DMS114 treated with DMSO at 0.1 percent for 48 hours (cell line): ENCODE measurements around the gene TMEM258.

Experiments
- DNase-seq: peaks from one replicate; lab custom pipeline; 2025; ENCODE audit not compliant: unreplicated experiment; lab: John Stamatoyannopoulos, UW

The TMEM258 gene

GRCh38 chr11:61777234-61778090 lies 14.9 kb downstream of the TMEM258 start:
- no peak for DNase-seq

DNA sequence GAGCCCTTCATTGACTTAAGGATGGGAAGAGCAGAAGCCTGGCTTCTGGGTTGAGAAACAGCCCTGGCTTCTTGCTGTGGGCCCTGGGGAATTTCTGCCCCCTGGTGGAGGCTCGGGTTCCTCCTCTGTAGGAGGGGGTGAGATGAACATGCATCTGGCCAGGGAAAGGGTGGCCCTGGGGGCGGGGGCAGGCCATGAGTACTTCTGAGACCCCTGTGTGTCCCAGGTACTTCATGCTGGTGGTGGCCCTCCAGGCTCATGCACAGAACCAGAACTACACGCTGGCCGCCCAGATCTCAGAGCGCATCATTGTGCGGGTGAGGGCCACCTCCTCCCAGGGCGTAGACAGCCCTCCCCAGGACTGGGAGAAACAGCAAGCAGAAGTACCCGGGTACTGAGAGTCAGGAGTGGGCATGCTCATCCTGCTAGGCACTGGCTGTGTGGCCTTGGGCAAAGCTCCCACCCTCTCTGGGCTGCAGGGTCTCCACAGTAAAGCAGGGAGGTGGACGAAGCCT lies 15.8 kb downstream of the TMEM258 start:
- peak; percentile 35 for DNase-seq

- no peak for DNase-seq
Measured at GRCh38 chr11:61775606-61776554, 16.5 kb downstream of the TMEM258 start.

GRCh38 chr11:61775106-61775505 lies 17.3 kb downstream of the TMEM258 start:
- no peak for DNase-seq

DNA sequence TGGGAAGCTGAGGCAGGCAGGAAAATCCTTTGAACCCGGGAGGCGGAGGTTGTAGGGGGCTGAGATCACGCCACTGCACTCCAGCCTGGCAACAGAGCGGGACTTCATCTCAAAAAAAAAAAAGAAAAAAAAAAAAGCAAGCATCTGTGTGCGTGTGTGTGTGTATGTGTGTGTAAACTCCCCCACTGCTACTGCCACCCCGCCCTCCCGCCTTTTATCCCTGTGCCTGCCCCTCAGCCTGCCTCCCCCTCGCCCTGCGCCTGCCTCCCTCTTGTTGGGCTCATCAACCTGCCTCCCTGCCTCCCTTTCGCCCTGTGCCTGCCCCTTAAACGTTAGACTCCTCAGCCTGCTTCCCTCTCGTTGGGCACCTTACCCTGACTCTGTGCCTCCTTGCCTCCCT lies 18.0 kb downstream of the TMEM258 start:
- no peak for DNase-seq

DNA sequence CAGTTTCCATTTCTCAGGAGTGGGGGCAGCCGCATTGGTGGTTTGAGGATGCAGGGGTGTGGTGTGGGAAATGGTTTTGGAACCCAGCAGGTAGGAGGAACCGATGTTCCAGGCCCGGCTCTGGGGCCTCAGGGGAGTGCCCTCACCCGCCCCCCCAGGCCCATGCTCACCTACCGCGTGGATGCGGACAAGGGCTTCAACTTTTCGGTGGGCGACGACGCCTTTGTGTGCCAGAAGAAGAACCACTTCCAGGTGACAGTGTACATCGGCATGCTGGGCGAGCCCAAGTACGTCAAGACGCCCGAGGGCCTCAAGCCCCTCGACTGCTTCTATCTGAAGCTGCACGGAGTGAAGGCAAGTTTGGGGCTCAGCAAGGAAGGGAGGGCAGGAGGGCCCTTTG lies 18.6 kb downstream of the TMEM258 start:
- no peak for DNase-seq

DNA sequence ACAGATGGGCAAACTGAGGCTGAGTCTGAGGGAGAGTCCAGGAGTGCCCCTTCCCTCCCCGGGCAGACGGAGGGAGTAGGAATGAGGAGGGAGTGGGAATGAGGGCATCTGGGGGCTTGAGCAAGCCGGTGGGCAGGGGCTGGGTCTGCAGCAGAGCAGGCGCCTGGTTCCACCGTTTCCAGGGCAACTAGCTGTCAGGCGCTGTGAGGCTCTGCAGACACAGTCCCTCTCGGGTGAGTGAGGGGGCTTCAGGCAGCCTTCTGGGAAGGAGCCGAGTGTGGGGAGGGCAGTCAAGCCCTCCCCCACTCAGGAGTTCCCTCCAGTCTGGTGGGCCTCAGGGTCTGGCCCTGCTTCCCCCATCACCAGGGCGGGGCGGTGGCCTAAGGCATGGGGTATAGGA lies 19.0 kb downstream of the TMEM258 start:
- DNase-seq = no peak

DNA sequence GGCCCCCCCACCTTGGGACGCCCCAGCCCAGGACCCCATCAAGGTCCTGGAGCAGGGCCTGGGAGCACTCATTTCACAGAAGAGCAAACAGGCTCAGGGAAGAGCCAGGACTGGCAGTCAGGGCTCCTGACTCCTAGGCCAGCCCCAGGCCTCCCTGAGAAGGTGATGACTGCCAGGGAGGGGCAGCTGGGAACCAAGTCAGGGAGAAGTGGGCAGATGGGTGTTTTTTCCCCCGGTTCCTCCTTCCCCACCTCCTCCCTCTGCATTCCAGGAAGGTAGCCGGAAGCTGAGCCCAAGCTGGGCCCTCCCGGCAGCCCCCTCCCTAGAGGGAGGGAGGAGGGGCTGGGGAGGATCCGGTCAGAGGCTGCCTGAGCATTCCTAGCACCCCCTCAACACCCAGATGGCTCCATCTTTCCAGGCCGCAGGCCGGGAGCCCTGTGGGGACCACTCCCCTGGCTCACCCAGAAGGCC lies 20.4 kb downstream of the TMEM258 start:
- no peak for DNase-seq

GRCh38 chr11:61771195-61771894 lies 21.1 kb downstream of the TMEM258 start:
- no peak for DNase-seq

DNA sequence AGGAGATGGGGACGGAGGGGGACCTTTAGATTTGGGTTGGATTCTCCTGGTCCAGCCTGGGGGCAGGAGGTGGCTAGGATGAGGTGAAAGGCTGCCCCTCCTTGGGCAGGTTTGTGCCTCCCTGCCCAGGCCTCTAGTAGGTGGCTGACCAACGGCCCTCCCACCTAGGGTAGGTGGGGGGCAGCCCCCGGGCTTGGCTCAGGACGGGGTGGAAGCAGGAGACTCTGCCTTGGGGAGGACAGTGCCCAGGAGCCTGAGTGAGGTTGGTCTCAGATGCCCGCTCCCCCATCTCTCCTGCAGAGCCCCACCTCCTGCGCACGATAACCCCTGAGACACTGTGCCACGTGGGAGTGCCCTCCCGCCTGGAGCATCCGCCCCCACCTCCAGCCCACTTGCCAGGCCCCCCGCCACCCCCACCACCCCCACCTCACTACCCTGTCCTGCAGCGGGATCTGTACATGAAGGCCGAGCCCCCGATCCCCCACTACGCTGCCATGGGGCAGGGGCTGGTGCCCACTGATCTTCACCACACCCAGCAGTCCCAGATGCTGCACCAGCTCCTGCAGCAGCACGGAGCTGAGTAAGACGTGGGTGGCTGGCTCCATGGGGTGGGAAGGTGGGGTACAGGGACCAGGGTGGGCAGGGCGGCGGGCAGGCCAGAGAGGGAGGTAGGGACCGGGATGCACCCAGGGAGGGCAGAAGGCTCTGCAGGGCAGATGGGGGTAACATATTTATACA lies 22.3 kb downstream of the TMEM258 start:
- no peak for DNase-seq

- no peak for DNase-seq
Measured at GRCh38 chr11:61769169-61769920, 23.1 kb downstream of the TMEM258 start.

DNA sequence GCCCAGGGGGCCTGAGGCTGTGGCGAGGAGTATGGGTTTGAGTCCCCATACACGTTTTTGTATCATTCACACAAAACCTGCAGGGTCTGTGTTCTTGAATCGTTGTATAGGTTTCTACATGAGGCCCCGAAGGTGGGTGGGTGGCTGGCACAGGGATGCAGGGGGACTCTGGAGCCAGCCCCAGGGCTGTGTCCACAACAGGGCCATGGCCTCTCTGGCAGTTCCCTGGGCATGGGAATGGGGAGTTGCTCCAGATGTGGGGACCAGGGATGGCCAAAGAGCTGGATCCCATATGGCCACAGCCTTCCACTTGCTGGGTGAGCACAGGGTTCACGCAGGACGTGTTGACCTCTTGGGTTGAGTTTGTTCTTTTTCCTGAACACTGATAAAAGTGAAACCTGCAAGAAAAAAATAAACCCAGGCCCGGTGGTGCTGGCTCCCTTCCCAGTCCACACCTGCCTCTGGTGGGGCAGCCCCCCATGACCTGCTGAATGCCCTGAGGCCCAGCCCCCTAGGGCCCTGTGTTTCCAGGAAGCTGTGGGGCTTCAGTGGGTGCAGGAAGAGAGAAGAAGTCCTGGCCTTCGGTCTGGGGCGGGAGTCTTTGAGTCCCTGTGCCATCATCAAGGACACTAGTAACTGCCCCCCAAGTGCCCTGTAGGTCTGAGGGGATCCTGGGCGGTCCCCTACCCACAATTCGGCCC lies 23.9 kb downstream of the TMEM258 start:
- no peak for DNase-seq

DNA sequence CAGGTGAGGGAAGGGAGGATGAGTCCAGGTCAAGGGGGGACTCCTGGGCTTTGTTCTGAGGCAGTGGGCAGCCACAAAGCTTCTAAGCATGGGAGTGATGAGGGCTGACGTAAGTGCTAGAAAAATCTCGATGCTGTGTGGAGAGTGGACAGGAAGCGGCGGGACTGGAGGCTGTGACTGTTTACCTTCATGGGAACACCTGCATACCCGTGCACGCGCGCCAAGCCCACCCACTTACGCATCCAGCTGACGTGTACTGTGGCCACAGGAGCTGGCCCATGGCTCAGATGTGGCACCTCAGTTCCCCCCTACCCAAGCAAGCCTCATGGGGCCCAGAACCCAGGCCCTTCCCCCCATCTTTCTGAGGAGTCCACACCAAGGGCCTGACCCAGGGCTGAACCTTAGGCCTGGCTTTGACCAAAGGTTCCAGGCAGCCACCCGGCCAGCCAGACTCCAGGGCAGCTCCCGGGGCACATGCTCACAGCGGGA lies 26.0 kb downstream of the TMEM258 start:
- no peak for DNase-seq

DNA sequence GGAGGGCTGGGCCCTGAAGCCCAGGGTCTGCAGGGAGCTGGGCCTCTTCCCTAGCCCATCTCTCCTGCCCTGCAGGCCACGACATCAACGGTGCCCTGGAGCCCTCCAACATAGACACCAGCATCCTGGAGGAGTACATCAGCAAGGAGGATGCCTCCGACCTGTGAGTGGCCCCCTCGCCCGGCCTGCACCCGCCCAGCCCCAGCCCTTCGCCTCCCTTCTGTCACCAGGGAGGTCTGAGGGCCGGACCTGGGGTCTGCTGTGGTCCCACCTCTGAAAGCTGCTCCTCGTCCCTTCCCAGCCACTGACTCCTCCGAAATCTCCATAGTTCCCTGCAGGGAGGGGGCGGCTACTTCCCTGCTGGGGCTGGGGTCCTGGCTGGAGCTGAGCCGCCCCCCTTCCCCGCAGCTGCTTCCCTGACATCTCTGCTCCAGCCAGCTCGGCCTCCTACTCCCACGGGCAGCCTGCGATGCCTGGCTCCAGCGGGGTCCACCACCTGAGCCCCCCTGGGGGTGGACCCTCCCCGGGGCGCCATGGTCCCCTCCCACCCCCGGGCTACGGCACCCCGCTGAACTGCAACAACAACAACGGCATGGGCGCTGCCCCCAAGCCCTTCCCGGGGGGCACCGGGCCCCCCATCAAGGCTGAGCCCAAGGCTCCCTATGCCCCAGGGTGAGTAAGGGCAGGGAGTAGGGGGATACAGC lies 26.7 kb downstream of the TMEM258 start:
- DNase-seq = no peak

- DNase-seq = no peak
Measured at GRCh38 chr11:61764606-61765260, 27.7 kb downstream of the TMEM258 start.

- no peak for DNase-seq
Measured at GRCh38 chr11:61763930-61764605, 28.3 kb downstream of the TMEM258 start.

GRCh38 chr11:61762798-61763197 lies 29.6 kb downstream of the TMEM258 start:
- no peak for DNase-seq
